ENCODE measurements around the gene SIRPD.

DNA sequence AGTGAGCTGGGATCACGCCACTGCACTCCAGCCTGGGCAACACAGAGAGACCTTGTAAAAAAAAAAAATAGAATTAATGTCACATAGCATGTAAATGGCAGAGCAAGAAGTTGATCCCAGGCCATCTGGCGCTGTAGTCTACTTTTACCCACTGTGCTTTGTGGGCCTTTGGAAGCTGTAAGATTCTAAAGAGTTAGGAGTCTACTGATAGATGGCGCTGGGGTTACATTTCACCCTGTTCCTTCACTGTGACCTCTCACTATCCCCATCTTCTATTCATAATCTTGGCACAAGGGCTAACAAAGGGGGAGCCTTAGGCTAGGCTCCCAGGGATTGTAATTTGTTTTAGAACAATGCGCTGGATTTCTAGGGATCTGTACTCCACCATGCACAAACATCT, 24.4 kb downstream of the SIRPD start:
- TF ChIP-seq, protein P1, sequence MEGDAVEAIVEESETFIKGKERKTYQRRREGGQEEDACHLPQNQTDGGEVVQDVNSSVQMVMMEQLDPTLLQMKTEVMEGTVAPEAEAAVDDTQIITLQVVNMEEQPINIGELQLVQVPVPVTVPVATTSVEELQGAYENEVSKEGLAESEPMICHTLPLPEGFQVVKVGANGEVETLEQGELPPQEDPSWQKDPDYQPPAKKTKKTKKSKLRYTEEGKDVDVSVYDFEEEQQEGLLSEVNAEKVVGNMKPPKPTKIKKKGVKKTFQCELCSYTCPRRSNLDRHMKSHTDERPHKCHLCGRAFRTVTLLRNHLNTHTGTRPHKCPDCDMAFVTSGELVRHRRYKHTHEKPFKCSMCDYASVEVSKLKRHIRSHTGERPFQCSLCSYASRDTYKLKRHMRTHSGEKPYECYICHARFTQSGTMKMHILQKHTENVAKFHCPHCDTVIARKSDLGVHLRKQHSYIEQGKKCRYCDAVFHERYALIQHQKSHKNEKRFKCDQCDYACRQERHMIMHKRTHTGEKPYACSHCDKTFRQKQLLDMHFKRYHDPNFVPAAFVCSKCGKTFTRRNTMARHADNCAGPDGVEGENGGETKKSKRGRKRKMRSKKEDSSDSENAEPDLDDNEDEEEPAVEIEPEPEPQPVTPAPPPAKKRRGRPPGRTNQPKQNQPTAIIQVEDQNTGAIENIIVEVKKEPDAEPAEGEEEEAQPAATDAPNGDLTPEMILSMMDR (IDR thresholded peaks at IDR 0.05) = no peak
- TF ChIP-seq POLR2A (IDR thresholded peaks at IDR 0.05) = no peak

All from body of pancreas (tissue), 4 donors.